ENCODE measurements around the gene MIAT.

MIAT gene

DNA sequence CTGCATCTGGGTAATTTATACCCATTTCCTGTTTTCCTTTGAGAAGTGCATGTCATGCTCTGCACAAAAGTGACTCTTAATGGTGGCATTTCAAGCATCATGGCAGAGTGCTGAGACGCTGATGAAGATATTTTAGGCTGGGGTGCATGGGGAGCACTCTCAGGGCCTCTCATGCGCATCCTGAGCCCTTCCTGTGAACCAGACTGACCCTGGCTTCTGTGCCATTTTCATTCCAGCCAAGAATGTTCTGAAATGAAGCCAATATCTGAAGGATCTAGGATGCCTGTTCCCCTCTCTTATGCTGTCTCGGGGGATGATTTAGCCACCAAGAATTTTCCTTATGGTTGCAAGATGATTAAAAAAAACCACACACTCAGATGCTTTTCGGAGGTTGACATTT is 61.5 kb downstream of the MIAT start:
- Histone ChIP-seq H3K4me3 (ENCODE audit: insufficient read depth, low read length, poor library complexity, severe bottlenecking) (no peak overlapping the region), H3K27me3 (ENCODE audit: low read length) (no peaks in the 10 kb centered on the region), H3K27ac (ENCODE audit: low read depth, low read length) (no peak overlapping the region), H3K9me3 (ENCODE audit: insufficient read depth, low read length) (no peaks in the 10 kb centered on the region), H4K20me1 (ENCODE audit: low read depth, low read length) (no peaks in the 10 kb centered on the region), H3K9ac (ENCODE audit: low read length) (no peak overlapping the region), H2AFZ (ENCODE audit: low read depth, low read length, severe bottlenecking) (no peak overlapping the region), H3K9me2 (replicated peaks; ENCODE audit: insufficient read depth, low read length) (no peaks in the 10 kb centered on the region), H3K4me2 (ENCODE audit: low read depth, low read length, poor library complexity, severe bottlenecking) (no peak overlapping the region), H3K79me2 (ENCODE audit: insufficient read depth, low read length) (no peaks in the 10 kb centered on the region), H3K36me3 (ENCODE audit: low read length) (no peaks in the 10 kb centered on the region), H3F3A (ENCODE audit: insufficient read depth) (no peaks in the 10 kb centered on the region)
- no peak for TF ChIP-seq EZH2phosphoT487 (conservative IDR thresholded peaks at IDR 0.05; ENCODE audit: low read length)
- TF ChIP-seq, protein P1, sequence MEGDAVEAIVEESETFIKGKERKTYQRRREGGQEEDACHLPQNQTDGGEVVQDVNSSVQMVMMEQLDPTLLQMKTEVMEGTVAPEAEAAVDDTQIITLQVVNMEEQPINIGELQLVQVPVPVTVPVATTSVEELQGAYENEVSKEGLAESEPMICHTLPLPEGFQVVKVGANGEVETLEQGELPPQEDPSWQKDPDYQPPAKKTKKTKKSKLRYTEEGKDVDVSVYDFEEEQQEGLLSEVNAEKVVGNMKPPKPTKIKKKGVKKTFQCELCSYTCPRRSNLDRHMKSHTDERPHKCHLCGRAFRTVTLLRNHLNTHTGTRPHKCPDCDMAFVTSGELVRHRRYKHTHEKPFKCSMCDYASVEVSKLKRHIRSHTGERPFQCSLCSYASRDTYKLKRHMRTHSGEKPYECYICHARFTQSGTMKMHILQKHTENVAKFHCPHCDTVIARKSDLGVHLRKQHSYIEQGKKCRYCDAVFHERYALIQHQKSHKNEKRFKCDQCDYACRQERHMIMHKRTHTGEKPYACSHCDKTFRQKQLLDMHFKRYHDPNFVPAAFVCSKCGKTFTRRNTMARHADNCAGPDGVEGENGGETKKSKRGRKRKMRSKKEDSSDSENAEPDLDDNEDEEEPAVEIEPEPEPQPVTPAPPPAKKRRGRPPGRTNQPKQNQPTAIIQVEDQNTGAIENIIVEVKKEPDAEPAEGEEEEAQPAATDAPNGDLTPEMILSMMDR (IDR thresholded peaks at IDR 0.05; ENCODE audit: insufficient read depth, low read length, poor library complexity, severe bottlenecking) = no peak

DNA sequence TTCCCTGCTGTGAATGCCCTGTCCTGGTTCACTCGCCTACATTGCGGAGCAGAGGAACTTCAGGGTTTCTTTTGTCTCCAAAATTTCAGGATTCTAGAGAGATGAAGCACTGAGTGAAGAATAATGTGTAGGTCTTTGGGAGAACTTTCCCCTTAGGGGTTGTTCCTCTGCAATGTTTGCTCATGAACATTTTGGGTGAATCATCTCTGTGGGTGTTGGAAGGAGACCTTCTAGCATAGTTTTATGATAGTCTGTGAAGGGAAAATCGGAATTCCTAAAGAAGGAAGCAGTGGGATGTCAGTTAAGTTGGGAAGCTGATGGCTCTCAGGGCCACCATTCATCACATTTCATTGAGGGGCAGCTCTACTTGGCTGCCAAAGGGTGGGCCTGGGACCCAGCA is 64.8 kb downstream of the MIAT start:
- H3K27me3 ChIP-seq (ENCODE audit: low read length) = no peaks in the 10 kb centered on the region
- no peak overlapping the region for H3K27ac ChIP-seq (ENCODE audit: low read depth, low read length)
- no peaks in the 10 kb centered on the region for H3K9me3 ChIP-seq (ENCODE audit: insufficient read depth, low read length)
- H2AFZ ChIP-seq (ENCODE audit: low read depth, low read length, severe bottlenecking) = no peak overlapping the region
- H3K79me2 ChIP-seq (ENCODE audit: insufficient read depth, low read length) = no peaks in the 10 kb centered on the region
- no peak overlapping the region for H3K4me3 ChIP-seq (ENCODE audit: insufficient read depth, low read length, poor library complexity, severe bottlenecking)
- H3K9ac ChIP-seq (ENCODE audit: low read length) = no peak overlapping the region
- no peaks in the 10 kb centered on the region for H3F3A ChIP-seq (ENCODE audit: insufficient read depth)
- TF ChIP-seq, protein P1 (IDR thresholded peaks at IDR 0.05; ENCODE audit: insufficient read depth, low read length, poor library complexity, severe bottlenecking) = no peak
- no peak for TF ChIP-seq EZH2phosphoT487 (conservative IDR thresholded peaks at IDR 0.05; ENCODE audit: low read length)
- no peaks in the 10 kb centered on the region for H3K36me3 ChIP-seq (ENCODE audit: low read length)
- no peak overlapping the region for H3K4me2 ChIP-seq (ENCODE audit: low read depth, low read length, poor library complexity, severe bottlenecking)
- no peaks in the 10 kb centered on the region for H4K20me1 ChIP-seq (ENCODE audit: low read depth, low read length)
- H3K9me2 ChIP-seq (replicated peaks; ENCODE audit: insufficient read depth, low read length) = no peaks in the 10 kb centered on the region

DNA sequence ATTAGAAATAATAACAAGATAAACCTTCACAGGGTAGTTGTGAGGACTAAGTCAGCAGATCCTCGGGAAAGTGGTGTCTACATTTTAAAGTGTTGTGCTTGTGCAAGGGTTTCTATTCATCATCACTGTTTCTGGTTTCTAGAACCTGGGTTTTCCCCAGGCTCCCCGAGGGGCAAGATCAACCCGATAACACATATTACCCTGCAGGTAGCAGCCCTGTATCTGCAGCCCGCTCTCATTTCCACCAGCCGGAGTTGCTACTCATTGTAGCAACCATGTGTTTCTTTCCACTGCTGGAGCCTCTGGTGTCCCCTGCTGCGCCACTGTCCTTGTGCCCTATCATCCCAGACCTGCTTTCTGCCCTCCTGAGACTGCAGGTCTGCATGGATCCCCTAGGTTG is 67.0 kb downstream of the MIAT start:
- no peak overlapping the region for H3K27ac ChIP-seq (ENCODE audit: low read depth, low read length)
- H4K20me1 ChIP-seq (ENCODE audit: low read depth, low read length) = no peaks in the 10 kb centered on the region
- H2AFZ ChIP-seq (ENCODE audit: low read depth, low read length, severe bottlenecking) = no peak overlapping the region
- H3K9me2 ChIP-seq (replicated peaks; ENCODE audit: insufficient read depth, low read length) = no peaks in the 10 kb centered on the region
- no peaks in the 10 kb centered on the region for H3K9me3 ChIP-seq (ENCODE audit: insufficient read depth, low read length)
- no peak overlapping the region for H3K4me3 ChIP-seq (ENCODE audit: insufficient read depth, low read length, poor library complexity, severe bottlenecking)
- H3K79me2 ChIP-seq (ENCODE audit: insufficient read depth, low read length) = no peaks in the 10 kb centered on the region
- no peak overlapping the region for H3K4me2 ChIP-seq (ENCODE audit: low read depth, low read length, poor library complexity, severe bottlenecking)
- no peaks in the 10 kb centered on the region for H3F3A ChIP-seq (ENCODE audit: insufficient read depth)
- TF ChIP-seq, protein P1 (IDR thresholded peaks at IDR 0.05; ENCODE audit: insufficient read depth, low read length, poor library complexity, severe bottlenecking) = no peak
- TF ChIP-seq EZH2phosphoT487 (conservative IDR thresholded peaks at IDR 0.05; ENCODE audit: low read length) = no peak
- no peaks in the 10 kb centered on the region for H3K27me3 ChIP-seq (ENCODE audit: low read length)
- no peak overlapping the region for H3K9ac ChIP-seq (ENCODE audit: low read length)
- no peaks in the 10 kb centered on the region for H3K36me3 ChIP-seq (ENCODE audit: low read length)
